HepG2 (cell line): Measurements from ENCODE around the gene ARTN. TPM values are rescaled to one million over a fixed set of nuclear protein-coding genes. Genes with fewer than 3 reads are reported as not detected.

ENCODE experiments used
- CBX5 ChIP-seq: sonication (generic); formaldehyde crosslinking; IDR thresholded peaks from 2 replicates; pipeline ENCODE4 v1.4.0; 2020; ENCODE audit warnings: missing genetic modification reagents, borderline replicate concordance
- GATAD2A ChIP-seq: IDR thresholded peaks from 2 replicates; pipeline ENCODE4 v1.6.1; 2016
- KAT2B ChIP-seq: fragments of 150-350 bp; IDR thresholded peaks from 2 replicates; pipeline ENCODE4 v1.6.1; 2014; ENCODE audit warnings: low read depth, low read length, borderline replicate concordance
- REPIN1 ChIP-seq: sonication (generic); formaldehyde crosslinking; IDR thresholded peaks from 2 replicates; pipeline ENCODE4 v1.8.0; 2022; ENCODE audit warnings: missing genetic modification reagents, low read depth, mild to moderate bottlenecking, borderline replicate concordance
- RFXANK ChIP-seq: IDR thresholded peaks from 2 replicates; pipeline ENCODE4 v1.6.1; 2016
- RNF2 ChIP-seq: fragments of 450-650 bp; conservative IDR thresholded peaks from 2 replicates; pipeline ENCODE4 v1.6.1; 2016; ENCODE audit warnings: low read depth
- SIX1 ChIP-seq: sonication (generic); formaldehyde crosslinking; IDR thresholded peaks from 2 replicates; pipeline ENCODE4 v1.4.0; 2020; ENCODE audit warnings: missing genetic modification reagents, borderline replicate concordance
- ZNF501 ChIP-seq: sonication (generic); formaldehyde crosslinking; IDR thresholded peaks from 2 replicates; pipeline ENCODE4 v1.5.1; 2020; ENCODE audit warnings: mild to moderate bottlenecking, moderate library complexity, missing genetic modification reagents
- ZNF607 ChIP-seq: sonication (generic); formaldehyde crosslinking; IDR thresholded peaks from 2 replicates; pipeline ENCODE4 v1.5.1; 2020; ENCODE audit warnings: missing genetic modification reagents, mild to moderate bottlenecking, borderline replicate concordance
- ZSCAN29 ChIP-seq: sonication (generic); formaldehyde crosslinking; conservative IDR thresholded peaks from 2 replicates; pipeline ENCODE4 v1.4.0; 2020; ENCODE audit warnings: mild to moderate bottlenecking, missing genetic modification reagents
- polyA plus RNA-seq, 8 experiments: library from polyadenylated mRNA; depleted of rRNA in 3 of 8; stranded (reverse) in 7 of 8; unstranded in 1 of 8; fragments of >200 nt; fragmentation: Illumina TruSeq in 4 of 8; extraction: Trizol in 4 of 8; gene quantifications; 2 replicates each; pipeline versions ENCODE4 v1.2.1 to v1.2.3, GENCODE V29; 2011 to 2016; ENCODE audit warnings: low read depth in 4 of 8, missing spikeins in 1 of 8, mixed read lengths in 1 of 8; ENCODE audit not compliant: insufficient read depth in 1 of 8
- total RNA-seq, 5 experiments: library from RNA; depleted of rRNA; stranded (reverse); fragments of >200 nt; fragmentation: Illumina TruSeq; extraction: Trizol; gene quantifications; 2 replicates each; pipeline ENCODE4 v1.2.3, GENCODE V29; 2016; ENCODE audit warnings: low read depth in 1 of 5
- TF ChIP-seq, protein P1 (sequence below): sonication (generic); formaldehyde crosslinking; IDR thresholded peaks from 2 replicates; pipeline ENCODE4 v1.5.0; 2020; ENCODE audit warnings: mild to moderate bottlenecking, missing genetic modification reagents, borderline replicate concordance
- TF ChIP-seq, protein P2 (sequence below): sonication (generic); formaldehyde crosslinking; IDR thresholded peaks from 2 replicates; pipeline ENCODE4 v1.4.0; 2020; ENCODE audit warnings: missing genetic modification reagents
- TF ChIP-seq, protein P3 (sequence below), 2 experiments: sonication (generic) in 1 of 2; formaldehyde crosslinking in 1 of 2; IDR thresholded peaks; 2 replicates each; pipeline versions ENCODE4 v1.4.0 to v1.6.1; 2018 to 2020; ENCODE audit warnings: missing genetic modification reagents in 2 of 2, borderline replicate concordance in 1 of 2, low read depth in 1 of 2, mild to moderate bottlenecking in 1 of 2, missing biosample characterization in 1 of 2
- TF ChIP-seq, protein P4 (sequence below): sonication (generic); formaldehyde crosslinking; IDR thresholded peaks from 2 replicates; pipeline ENCODE4 v1.9.0; 2021; ENCODE audit warnings: missing genetic modification reagents, borderline replicate concordance

The ARTN gene
- total and polyA plus RNA-seq, 2 of the 13 experiments (the other 11 are each of a cell fraction or from before 2014, with no cell fraction given): 0.11 to 0.62 TPM

DNA sequence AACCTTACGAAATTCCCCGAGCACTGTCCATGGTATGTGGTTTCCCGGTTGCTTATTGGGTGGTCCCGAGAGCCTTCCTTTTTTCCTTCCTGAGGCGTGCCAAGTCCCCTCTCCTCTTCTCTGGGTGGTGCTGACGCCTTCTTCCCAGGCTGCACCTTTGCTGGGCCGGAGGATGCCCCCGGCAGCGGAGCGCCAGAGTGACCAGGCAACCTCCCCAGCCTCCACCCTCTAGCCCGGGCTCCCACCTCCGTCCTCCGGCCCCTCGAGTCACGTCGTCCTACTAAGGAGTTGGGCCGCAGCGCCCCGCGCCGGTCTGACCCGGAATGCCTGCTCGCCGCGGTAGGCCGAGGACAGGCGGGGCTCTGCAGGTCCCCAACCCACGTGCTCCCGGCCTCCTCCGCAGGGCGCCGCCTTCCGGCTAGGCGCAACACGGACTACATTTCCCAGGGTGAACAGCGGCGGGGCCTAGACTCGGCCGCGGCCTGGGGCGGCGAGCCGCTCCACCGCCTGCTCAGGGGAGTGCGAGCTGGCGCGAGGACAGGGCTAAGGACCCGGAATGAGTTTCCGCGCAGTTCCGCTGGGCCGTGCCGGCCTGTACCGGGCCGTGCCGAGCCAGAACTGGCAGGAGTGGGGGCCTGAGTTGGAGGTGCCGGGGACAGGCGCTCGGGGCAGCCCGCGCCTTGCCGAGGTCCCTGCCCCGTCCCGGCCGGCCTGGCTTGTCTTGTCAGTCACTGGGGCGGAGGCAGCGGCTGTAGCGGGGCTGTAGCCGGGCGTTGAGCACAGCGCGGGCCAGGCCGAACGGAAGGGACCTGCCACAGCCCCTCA lies 12.8 kb downstream of the ARTN start, which contains the start of gene IPO13 (continued):
- TF ChIP-seq, protein P1, sequence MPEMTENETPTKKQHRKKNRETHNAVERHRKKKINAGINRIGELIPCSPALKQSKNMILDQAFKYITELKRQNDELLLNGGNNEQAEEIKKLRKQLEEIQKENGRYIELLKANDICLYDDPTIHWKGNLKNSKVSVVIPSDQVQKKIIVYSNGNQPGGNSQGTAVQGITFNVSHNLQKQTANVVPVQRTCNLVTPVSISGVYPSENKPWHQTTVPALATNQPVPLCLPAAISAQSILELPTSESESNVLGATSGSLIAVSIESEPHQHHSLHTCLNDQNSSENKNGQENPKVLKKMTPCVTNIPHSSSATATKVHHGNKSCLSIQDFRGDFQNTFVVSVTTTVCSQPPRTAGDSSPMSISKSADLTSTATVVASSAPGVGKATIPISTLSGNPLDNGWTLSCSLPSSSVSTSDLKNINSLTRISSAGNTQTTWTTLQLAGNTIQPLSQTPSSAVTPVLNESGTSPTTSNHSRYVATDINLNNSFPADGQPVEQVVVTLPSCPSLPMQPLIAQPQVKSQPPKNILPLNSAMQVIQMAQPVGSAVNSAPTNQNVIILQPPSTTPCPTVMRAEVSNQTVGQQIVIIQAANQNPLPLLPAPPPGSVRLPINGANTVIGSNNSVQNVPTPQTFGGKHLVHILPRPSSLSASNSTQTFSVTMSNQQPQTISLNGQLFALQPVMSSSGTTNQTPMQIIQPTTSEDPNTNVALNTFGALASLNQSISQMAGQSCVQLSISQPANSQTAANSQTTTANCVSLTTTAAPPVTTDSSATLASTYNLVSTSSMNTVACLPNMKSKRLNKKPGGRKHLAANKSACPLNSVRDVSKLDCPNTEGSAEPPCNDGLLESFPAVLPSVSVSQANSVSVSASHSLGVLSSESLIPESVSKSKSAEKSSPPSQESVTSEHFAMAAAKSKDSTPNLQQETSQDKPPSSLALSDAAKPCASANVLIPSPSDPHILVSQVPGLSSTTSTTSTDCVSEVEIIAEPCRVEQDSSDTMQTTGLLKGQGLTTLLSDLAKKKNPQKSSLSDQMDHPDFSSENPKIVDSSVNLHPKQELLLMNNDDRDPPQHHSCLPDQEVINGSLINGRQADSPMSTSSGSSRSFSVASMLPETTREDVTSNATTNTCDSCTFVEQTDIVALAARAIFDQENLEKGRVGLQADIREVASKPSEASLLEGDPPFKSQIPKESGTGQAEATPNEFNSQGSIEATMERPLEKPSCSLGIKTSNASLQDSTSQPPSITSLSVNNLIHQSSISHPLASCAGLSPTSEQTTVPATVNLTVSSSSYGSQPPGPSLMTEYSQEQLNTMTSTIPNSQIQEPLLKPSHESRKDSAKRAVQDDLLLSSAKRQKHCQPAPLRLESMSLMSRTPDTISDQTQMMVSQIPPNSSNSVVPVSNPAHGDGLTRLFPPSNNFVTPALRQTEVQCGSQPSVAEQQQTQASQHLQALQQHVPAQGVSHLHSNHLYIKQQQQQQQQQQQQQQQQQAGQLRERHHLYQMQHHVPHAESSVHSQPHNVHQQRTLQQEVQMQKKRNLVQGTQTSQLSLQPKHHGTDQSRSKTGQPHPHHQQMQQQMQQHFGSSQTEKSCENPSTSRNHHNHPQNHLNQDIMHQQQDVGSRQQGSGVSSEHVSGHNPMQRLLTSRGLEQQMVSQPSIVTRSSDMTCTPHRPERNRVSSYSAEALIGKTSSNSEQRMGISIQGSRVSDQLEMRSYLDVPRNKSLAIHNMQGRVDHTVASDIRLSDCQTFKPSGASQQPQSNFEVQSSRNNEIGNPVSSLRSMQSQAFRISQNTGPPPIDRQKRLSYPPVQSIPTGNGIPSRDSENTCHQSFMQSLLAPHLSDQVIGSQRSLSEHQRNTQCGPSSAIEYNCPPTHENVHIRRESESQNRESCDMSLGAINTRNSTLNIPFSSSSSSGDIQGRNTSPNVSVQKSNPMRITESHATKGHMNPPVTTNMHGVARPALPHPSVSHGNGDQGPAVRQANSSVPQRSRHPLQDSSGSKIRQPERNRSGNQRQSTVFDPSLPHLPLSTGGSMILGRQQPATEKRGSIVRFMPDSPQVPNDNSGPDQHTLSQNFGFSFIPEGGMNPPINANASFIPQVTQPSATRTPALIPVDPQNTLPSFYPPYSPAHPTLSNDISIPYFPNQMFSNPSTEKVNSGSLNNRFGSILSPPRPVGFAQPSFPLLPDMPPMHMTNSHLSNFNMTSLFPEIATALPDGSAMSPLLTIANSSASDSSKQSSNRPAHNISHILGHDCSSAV (CRISPR knock-in tag): peak; percentile 73; the same call in 1 of the 2 replicates
- TF ChIP-seq, protein P2, sequence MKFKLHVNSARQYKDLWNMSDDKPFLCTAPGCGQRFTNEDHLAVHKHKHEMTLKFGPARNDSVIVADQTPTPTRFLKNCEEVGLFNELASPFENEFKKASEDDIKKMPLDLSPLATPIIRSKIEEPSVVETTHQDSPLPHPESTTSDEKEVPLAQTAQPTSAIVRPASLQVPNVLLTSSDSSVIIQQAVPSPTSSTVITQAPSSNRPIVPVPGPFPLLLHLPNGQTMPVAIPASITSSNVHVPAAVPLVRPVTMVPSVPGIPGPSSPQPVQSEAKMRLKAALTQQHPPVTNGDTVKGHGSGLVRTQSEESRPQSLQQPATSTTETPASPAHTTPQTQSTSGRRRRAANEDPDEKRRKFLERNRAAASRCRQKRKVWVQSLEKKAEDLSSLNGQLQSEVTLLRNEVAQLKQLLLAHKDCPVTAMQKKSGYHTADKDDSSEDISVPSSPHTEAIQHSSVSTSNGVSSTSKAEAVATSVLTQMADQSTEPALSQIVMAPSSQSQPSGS (CRISPR knock-in tag): peak; percentile 77
- TF ChIP-seq, protein P3, sequence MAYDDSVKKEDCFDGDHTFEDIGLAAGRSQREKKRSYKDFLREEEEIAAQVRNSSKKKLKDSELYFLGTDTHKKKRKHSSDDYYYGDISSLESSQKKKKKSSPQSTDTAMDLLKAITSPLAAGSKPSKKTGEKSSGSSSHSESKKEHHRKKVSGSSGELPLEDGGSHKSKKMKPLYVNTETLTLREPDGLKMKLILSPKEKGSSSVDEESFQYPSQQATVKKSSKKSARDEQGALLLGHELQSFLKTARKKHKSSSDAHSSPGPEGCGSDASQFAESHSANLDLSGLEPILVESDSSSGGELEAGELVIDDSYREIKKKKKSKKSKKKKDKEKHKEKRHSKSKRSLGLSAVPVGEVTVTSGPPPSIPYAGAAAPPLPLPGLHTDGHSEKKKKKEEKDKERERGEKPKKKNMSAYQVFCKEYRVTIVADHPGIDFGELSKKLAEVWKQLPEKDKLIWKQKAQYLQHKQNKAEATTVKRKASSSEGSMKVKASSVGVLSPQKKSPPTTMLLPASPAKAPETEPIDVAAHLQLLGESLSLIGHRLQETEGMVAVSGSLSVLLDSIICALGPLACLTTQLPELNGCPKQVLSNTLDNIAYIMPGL (CRISPR knock-in tag; IDR thresholded peaks at IDR 0.05; ENCODE audit: borderline replicate concordance in 1 of 2, low read depth in 1 of 2): peak; percentile 95 to 99
- TF ChIP-seq REPIN1 (CRISPR knock-in tag) (peak; percentile 74; the same call in 1 of the 2 replicates), ZNF501 (CRISPR knock-in tag) (peak; percentile 98), SIX1 (CRISPR knock-in tag) (peak; percentile 30; the same call in 1 of the 2 replicates), ZSCAN29 (peak; percentile 89), RFXANK (no peak), GATAD2A (CRISPR knock-in tag) (peak; percentile 78), ZNF607 (peak; percentile 83), CBX5 (peak; percentile 73; the same call in 1 of the 2 replicates), KAT2B (no peak), RNF2 (peak; percentile 78)
- TF ChIP-seq, protein P4, sequence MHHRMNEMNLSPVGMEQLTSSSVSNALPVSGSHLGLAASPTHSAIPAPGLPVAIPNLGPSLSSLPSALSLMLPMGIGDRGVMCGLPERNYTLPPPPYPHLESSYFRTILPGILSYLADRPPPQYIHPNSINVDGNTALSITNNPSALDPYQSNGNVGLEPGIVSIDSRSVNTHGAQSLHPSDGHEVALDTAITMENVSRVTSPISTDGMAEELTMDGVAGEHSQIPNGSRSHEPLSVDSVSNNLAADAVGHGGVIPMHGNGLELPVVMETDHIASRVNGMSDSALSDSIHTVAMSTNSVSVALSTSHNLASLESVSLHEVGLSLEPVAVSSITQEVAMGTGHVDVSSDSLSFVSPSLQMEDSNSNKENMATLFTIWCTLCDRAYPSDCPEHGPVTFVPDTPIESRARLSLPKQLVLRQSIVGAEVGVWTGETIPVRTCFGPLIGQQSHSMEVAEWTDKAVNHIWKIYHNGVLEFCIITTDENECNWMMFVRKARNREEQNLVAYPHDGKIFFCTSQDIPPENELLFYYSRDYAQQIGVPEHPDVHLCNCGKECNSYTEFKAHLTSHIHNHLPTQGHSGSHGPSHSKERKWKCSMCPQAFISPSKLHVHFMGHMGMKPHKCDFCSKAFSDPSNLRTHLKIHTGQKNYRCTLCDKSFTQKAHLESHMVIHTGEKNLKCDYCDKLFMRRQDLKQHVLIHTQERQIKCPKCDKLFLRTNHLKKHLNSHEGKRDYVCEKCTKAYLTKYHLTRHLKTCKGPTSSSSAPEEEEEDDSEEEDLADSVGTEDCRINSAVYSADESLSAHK (CRISPR knock-in tag): 0 out of 2 replicates have a peak, but pooled peaks have one; percentile 15
